T-cell (primary cell): ENCODE data around the gene TLX1. TPM values are rescaled to one million over a fixed set of nuclear protein-coding genes. Genes with fewer than 3 reads are reported as not detected.

Experiments used
- ATAC-seq, 4 experiments: fragments of 200-7000 bp in 3 of 4; fragments of 150-1000 bp in 1 of 4; cut with Tn5 transposase; replicated peaks in 1 of 4; 1 replicate in 3 of 4; 2 replicates in 1 of 4; pipeline ENCODE4 v1.10.0; 2021; ENCODE audit warnings: moderate library complexity in 3 of 4, mild to moderate bottlenecking in 2 of 4, moderate number of reproducible peaks in 1 of 4
- CTCF ChIA-PET, 2 donors: fragments of 300-600 bp; sonication (Branson Sonifier 250); formaldehyde crosslinking; loops; one replicate each; lab custom pipeline; 2022; ENCODE audit warnings: antibody characterized with exemption in 2 of 2; lab: Charles Lee
- POLR2A ChIA-PET, 2 donors: fragments of 300-600 bp; sonication (Branson Sonifier 250); formaldehyde crosslinking; loops; one replicate each; lab custom pipeline; 2022; ENCODE audit warnings: antibody characterized with exemption in 2 of 2; lab: Charles Lee
- DNase-seq, 35 experiments: peaks; one replicate each; pipeline versions ENCODE4 v3.0.0 to v3.0.0-alpha.2; 2013 to 2023
- H3K27ac ChIP-seq: one replicate; pipeline ENCODE4 v1.5.1; 2013; ENCODE audit warnings: low read length
- H3K27me3 ChIP-seq, 2 experiments: replicated peaks in 1 of 2; 1 replicate in 1 of 2; 2 replicates in 1 of 2; pipeline versions ENCODE4 v1.6.1 to v1.7.0; 2013; ENCODE audit warnings: low read length in 1 of 2, mixed read lengths in 1 of 2; ENCODE audit not compliant: control insufficient read depth in 2 of 2, insufficient read depth in 2 of 2; ENCODE audit errors: extremely low read depth in 1 of 2
- H3K36me3 ChIP-seq, 2 donors: 1 replicate in 1 of 2; 2 replicates in 1 of 2; pipeline versions ENCODE4 v1.6.1 to v1.7.0; 2013; ENCODE audit warnings: low read length in 1 of 2; ENCODE audit not compliant: control insufficient read depth in 2 of 2, insufficient read depth in 1 of 2; ENCODE audit errors: extremely low read depth in 1 of 2
- H3K4me1 ChIP-seq, 2 experiments: 1 replicate in 1 of 2; 2 replicates in 1 of 2; pipeline versions ENCODE4 v1.6.1 to v1.7.0; 2013; ENCODE audit warnings: low read length in 2 of 2, mixed read lengths in 1 of 2; ENCODE audit not compliant: insufficient read depth in 2 of 2, control insufficient read depth in 1 of 2; ENCODE audit errors: extremely low read depth in 1 of 2
- H3K4me3 ChIP-seq, 2 donors: 1 replicate in 1 of 2; 2 replicates in 1 of 2; pipeline versions ENCODE4 v1.5.1 to v1.7.0; 2013; ENCODE audit warnings: mild to moderate bottlenecking in 2 of 2, low read length in 1 of 2, moderate library complexity in 1 of 2; ENCODE audit not compliant: control insufficient read depth in 1 of 2; ENCODE audit errors: extremely low read depth in 1 of 2
- H3K9me3 ChIP-seq: 2 replicates; pipeline ENCODE4 v1.7.0; 2013
- H3K27ac Mint-ChIP-seq, 2 donors: one replicate each; pipeline ENCODE4 v1.8.0; 2020 to 2021; ENCODE audit warnings: mild to moderate bottlenecking in 2 of 2, mixed read lengths in 2 of 2
- H3K27me3 Mint-ChIP-seq, 2 donors: one replicate each; pipeline ENCODE4 v1.8.0; 2021 to 2022; ENCODE audit warnings: mixed read lengths in 2 of 2
- H3K36me3 Mint-ChIP-seq: one replicate; pipeline ENCODE4 v1.8.0; 2021; ENCODE audit warnings: mixed read lengths
- H3K4me1 Mint-ChIP-seq, 3 donors: one replicate each; pipeline ENCODE4 v1.8.0; 2020 to 2022; ENCODE audit warnings: mixed read lengths in 3 of 3, mild to moderate bottlenecking in 1 of 3
- H3K4me3 Mint-ChIP-seq, 3 donors: one replicate each; pipeline ENCODE4 v1.8.0; 2020 to 2022; ENCODE audit warnings: mild to moderate bottlenecking in 3 of 3, mixed read lengths in 3 of 3, moderate library complexity in 3 of 3
- H3K9me3 Mint-ChIP-seq, 3 donors: one replicate each; pipeline ENCODE4 v1.8.0; 2020 to 2022; ENCODE audit warnings: mixed read lengths in 3 of 3
- WGBS: methylation state at CpG from one replicate; pipeline ENCODE4 v1.1.5; 2013; ENCODE audit warnings: missing lambda C conversion rate; ENCODE audit not compliant: insufficient coverage; 5-methylcytosine and 5-hydroxymethylcytosine counted together
- total RNA-seq, 35 experiments: library from RNA in 6 of 35; stranded (reverse) in 6 of 35; fragments of 120-200 nt in 1 of 35; gene quantifications; one replicate each; pipeline versions ENCODE4 v1.2.1 to v1.2.4 and lab custom pipeline; 2013 to 2026

Gene TLX1
- total RNA-seq, 5 donors from 2014 or later (not counting 1 experiment from before 2014, with no cell fraction given): not detected

DNA sequence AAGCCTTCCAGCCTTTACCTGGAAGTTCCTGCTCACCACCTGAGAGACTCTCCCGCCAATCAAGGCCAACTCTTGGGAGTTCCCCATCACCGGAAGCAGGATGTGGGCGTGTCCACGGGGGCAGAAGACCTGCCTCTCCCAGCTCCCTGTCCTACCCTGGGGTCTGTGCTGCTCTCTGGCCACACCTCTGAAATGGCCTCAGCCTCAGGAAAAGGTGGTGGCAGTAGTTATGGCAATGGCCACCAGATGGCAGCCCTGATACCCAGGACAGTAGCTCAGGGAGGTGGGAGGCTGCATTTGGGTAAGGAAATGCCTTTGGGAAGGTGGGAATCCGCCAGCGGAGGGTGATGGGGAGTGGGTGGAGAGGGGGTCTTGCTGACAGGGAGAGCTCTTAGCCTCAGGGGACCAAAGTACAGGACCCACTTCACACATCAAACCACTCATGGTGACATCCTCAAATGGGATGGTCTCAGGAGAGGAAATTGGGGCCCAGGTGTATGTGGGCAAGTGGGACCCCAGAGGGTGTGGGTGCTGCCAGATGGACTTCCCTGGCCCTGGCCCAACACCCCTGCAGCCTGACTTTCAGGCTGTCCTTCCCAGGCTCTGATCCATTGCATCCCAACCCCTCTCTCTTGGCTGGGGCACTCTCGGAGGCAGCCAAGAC is 35.4 kb upstream of the TLX1 start:
- H3K36me3 ChIP-seq: no peaks in the 10 kb centered on the region
- POLR2A ChIA-PET: interaction anchor here in 1 of 2 donors (0.6 kb wide), 1 partner anchor 241 kb away, joined by 5 read pairs; no protein-coding TSS in a partner anchor
- CTCF ChIA-PET: interaction anchor here (0.5 to 6.0 kb wide), 8 partner anchors 7 to 1679 kb away, joined by 3 to 93 read pairs (median 6); no protein-coding TSS in a partner anchor
- peaks cover 0 to 3% (median 0%) of the 10 kb centered on the region in 3 donors for H3K4me1 Mint-ChIP-seq
- peaks cover 2 to 86% of the 10 kb centered on the region in 2 experiments for H3K27me3 ChIP-seq
- no peaks in the 10 kb centered on the region for H3K9me3 ChIP-seq
- DNase-seq (peak; percentile 21 to 81 (median 60)), ATAC-seq (peak; percentile 80 to 98 (median 81))
- H3K4me1 ChIP-seq: peaks cover 0 to 6% of the 10 kb centered on the region in 2 experiments
- H3K27ac Mint-ChIP-seq: no peak overlapping the region
- H3K4me3 Mint-ChIP-seq: no peak overlapping the region
- no peaks in the 10 kb centered on the region for H3K9me3 Mint-ChIP-seq
- H3K4me3 ChIP-seq: no peak overlapping the region
- WGBS: 86% methylated on average over 1 of the region's 7 CpGs
- no peaks in the 10 kb centered on the region for H3K36me3 Mint-ChIP-seq
- no peak overlapping the region for H3K27ac ChIP-seq
- H3K27me3 Mint-ChIP-seq: peaks cover 54 to 72% of the 10 kb centered on the region in 2 donors

DNA sequence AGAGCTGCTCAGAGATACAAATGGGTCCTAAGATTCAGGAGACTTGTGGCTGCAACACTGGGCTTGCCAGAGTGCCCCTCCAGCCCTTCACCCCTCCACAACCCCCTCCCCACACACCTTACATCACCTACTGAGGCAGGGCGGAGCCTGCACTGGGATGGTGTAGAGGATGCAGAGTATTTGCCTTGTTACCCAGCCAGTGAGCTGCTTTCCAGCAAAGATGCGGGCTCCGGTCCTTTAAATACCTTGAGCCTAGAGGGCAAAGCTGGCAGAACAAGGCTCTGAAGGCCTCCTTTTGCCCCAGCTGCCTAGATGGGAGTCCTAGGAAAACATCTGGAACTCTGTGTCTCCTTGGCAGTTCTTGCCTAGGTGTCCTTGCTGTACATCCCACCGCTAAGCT is 34.7 kb upstream of the TLX1 start:
- H3K4me1 Mint-ChIP-seq: peaks cover 0 to 3% (median 0%) of the 10 kb centered on the region in 3 donors
- 84% methylated on average over 3 of the region's 4 CpGs for WGBS
- H3K27me3 ChIP-seq: peaks cover 2 to 81% of the 10 kb centered on the region in 2 experiments
- H3K36me3 Mint-ChIP-seq: no peaks in the 10 kb centered on the region
- POLR2A ChIA-PET: interaction anchor here in 1 of 2 donors (0.6 kb wide), 2 partner anchors 58 to 240 kb away, joined by 4 to 5 read pairs; no protein-coding TSS in a partner anchor
- no peaks in the 10 kb centered on the region for H3K36me3 ChIP-seq
- H3K9me3 Mint-ChIP-seq: no peaks in the 10 kb centered on the region
- no peak for ATAC-seq
- peaks cover 51 to 68% of the 10 kb centered on the region in 2 donors for H3K27me3 Mint-ChIP-seq
- H3K4me3 Mint-ChIP-seq: no peak overlapping the region
- H3K4me3 ChIP-seq: no peak overlapping the region
- DNase-seq: no peak
- peaks cover 0 to 6% of the 10 kb centered on the region in 2 experiments for H3K4me1 ChIP-seq
- no peak overlapping the region for H3K27ac Mint-ChIP-seq
- no peak overlapping the region for H3K27ac ChIP-seq
- H3K9me3 ChIP-seq: no peaks in the 10 kb centered on the region
- CTCF ChIA-PET: interaction anchor here (0.6 to 6.0 kb wide), 6 partner anchors 8 to 211 kb away, joined by 3 to 93 read pairs (median 6); no protein-coding TSS in a partner anchor

DNA sequence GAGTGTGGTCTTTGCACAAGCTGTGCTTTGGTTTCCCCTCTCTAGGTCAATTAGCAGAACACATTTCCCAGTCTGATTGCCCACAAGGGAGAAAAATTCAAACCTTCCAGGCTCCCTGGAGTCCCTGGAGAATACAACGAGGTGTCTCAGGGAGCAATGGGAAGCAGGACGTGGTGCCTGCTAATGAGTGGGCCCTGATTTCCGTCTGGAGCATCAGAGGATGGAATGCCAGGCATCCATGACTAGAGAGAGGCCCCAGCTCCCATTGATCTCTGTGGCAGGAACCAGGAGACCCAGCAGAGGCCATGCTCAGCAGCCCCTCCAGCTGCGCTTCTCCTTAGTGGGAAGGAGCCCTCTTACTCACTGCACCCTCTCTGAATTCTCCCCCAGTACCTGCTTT is 33.2 kb upstream of the TLX1 start:
- Histone ChIP-seq H3K9me3 (no peaks in the 10 kb centered on the region), H3K36me3 (no peaks in the 10 kb centered on the region), H3K4me1 (peaks cover 0 to 6% of the 10 kb centered on the region in 2 experiments), H3K4me3 (no peak overlapping the region), H3K27ac (no peak overlapping the region), H3K27me3 (peaks cover 0 to 84% of the 10 kb centered on the region in 2 experiments)
- DNase-seq: no peak
- peaks cover 55 to 66% of the 10 kb centered on the region in 2 donors for H3K27me3 Mint-ChIP-seq
- ChIA-PET CTCF (interaction anchor here (1.2 to 6.0 kb wide), 2 partner anchors 44 kb away, joined by 4 to 93 read pairs; no protein-coding TSS in a partner anchor), POLR2A (no interaction called here)
- H3K9me3 Mint-ChIP-seq: no peaks in the 10 kb centered on the region
- ATAC-seq: no peak
- no peak overlapping the region for H3K4me3 Mint-ChIP-seq
- no peak overlapping the region for H3K27ac Mint-ChIP-seq
- peaks cover 0 to 3% (median 0%) of the 10 kb centered on the region in 3 donors for H3K4me1 Mint-ChIP-seq
- 32% methylated on average over 3 of the region's 4 CpGs for WGBS
- no peaks in the 10 kb centered on the region for H3K36me3 Mint-ChIP-seq

DNA sequence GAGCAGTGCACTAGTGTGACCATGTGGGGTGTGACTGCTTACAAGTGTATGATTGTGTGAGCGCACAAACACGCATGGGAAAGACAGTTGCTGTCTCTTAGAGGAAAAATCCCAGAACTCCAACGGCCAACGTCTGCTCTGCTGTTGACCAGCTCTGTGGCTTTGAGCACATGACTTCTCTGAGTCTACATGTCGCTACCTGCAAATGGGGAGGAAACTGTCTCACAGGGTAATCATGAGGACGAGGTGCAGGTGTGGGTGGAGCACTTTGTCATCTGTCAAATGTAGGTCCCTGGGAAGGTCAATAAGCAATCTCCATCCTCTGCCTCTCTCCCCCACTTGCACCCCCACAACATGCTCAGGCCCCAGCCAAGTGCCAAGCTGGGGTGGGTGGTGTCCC is 31.2 kb upstream of the TLX1 start:
- Histone ChIP-seq H3K9me3 (no peaks in the 10 kb centered on the region), H3K27ac (no peak overlapping the region), H3K4me3 (no peak overlapping the region), H3K4me1 (peaks cover 0 to 6% of the 10 kb centered on the region in 2 experiments), H3K36me3 (no peaks in the 10 kb centered on the region), H3K27me3 (peaks cover 0 to 71% of the 10 kb centered on the region in 2 experiments)
- DNase-seq: no peak
- no peak for ATAC-seq
- ChIA-PET CTCF (interaction anchor here in 1 of 2 donors (1.1 kb wide), 1 partner anchor 42 kb away, joined by 4 read pairs; no protein-coding TSS in a partner anchor), POLR2A (no interaction called here)
- peaks cover 0 to 3% (median 0%) of the 10 kb centered on the region in 3 donors for H3K4me1 Mint-ChIP-seq
- WGBS: 68% methylated on average over 4 of the region's 6 CpGs
- peaks cover 54 to 65% of the 10 kb centered on the region in 2 donors for H3K27me3 Mint-ChIP-seq
- H3K9me3 Mint-ChIP-seq: no peaks in the 10 kb centered on the region
- H3K4me3 Mint-ChIP-seq: no peak overlapping the region
- H3K36me3 Mint-ChIP-seq: no peaks in the 10 kb centered on the region
- H3K27ac Mint-ChIP-seq: peak overlapping the region in 1 of 2 donors; percentile 1

DNA sequence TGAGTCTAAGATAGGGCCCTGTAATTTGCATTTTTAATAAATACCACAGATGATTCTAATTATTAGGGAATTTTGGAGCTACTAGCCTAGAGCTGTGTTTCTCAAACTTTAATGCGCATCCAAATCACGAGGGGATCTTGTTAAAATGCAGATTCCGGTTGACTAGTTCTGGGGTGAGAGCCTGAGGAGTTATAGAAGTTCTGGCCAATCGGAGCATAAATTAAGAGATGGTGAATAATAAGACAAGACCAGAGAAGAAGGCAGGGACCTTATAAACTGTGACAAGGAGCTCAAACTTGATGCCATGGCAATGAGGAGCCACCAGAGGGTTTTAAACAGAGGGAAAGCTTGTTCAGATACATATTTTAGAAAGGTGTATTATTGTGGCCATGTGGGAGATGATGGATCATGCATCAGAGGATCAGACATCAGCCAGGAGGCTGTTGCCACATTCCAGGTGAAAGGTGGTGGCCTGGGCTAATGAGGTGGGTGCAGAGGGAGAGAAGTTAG is 29.7 kb upstream of the TLX1 start:
- no peak overlapping the region for H3K27ac Mint-ChIP-seq
- H3K9me3 Mint-ChIP-seq: no peaks in the 10 kb centered on the region
- WGBS: 79% methylated on average over 4 of the region's 4 CpGs
- H3K9me3 ChIP-seq: no peaks in the 10 kb centered on the region
- H3K36me3 Mint-ChIP-seq: no peaks in the 10 kb centered on the region
- no peak overlapping the region for H3K4me3 Mint-ChIP-seq
- DNase-seq (no peak), ATAC-seq (no peak)
- no peak overlapping the region for H3K4me3 ChIP-seq
- no peaks in the 10 kb centered on the region for H3K4me1 Mint-ChIP-seq
- CTCF ChIA-PET: interaction anchor here (0.9 to 1.6 kb wide), 5 partner anchors 40 to 58 kb away, joined by 3 to 20 read pairs (median 3); no protein-coding TSS in a partner anchor
- POLR2A ChIA-PET: interaction anchor here in 1 of 2 donors (0.8 kb wide), 1 partner anchor 40 kb away, joined by 4 read pairs; no protein-coding TSS in a partner anchor
- no peaks in the 10 kb centered on the region for H3K4me1 ChIP-seq
- H3K27ac ChIP-seq: no peak overlapping the region
- H3K27me3 Mint-ChIP-seq: peaks cover 46 to 67% of the 10 kb centered on the region in 2 donors
- H3K36me3 ChIP-seq: no peaks in the 10 kb centered on the region
- peaks cover 0 to 69% of the 10 kb centered on the region in 2 experiments for H3K27me3 ChIP-seq

DNA sequence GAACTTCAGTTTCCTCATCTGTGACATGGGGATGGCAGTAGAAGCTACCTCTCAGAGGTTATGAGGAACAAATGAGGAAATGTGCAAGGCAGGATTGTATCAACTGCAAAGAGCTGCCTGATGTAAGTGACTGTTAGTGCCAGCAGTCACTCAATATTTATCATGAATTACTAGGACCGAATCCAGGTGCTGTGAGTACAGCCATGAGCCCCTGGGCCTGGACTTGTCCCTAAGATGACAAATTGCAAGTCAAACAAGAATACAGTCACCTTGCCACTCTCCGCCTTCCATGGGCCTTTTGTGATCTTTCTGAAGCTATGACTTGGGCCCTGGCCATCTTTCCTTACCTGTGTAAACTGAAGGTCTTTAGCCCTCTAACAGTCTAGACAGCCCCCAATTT is 27.7 kb upstream of the TLX1 start:
- no peaks in the 10 kb centered on the region for H3K36me3 ChIP-seq
- CTCF ChIA-PET: interaction anchor here in 1 of 2 donors (1.0 kb wide), 1 partner anchor 38 kb away, joined by 4 read pairs; no protein-coding TSS in a partner anchor
- WGBS: 83% methylated on average over 1 of the region's 2 CpGs
- H3K27ac Mint-ChIP-seq: no peak overlapping the region
- POLR2A ChIA-PET: no interaction called here
- H3K4me3 Mint-ChIP-seq: no peak overlapping the region
- no peaks in the 10 kb centered on the region for H3K4me1 ChIP-seq
- ATAC-seq (no peak), DNase-seq (no peak)
- H3K9me3 ChIP-seq: no peaks in the 10 kb centered on the region
- no peaks in the 10 kb centered on the region for H3K9me3 Mint-ChIP-seq
- H3K27me3 ChIP-seq: peaks cover 0 to 66% of the 10 kb centered on the region in 2 experiments
- H3K36me3 Mint-ChIP-seq: no peaks in the 10 kb centered on the region
- H3K4me1 Mint-ChIP-seq: no peaks in the 10 kb centered on the region
- peaks cover 41 to 69% of the 10 kb centered on the region in 2 donors for H3K27me3 Mint-ChIP-seq
- H3K27ac ChIP-seq: no peak overlapping the region
- no peak overlapping the region for H3K4me3 ChIP-seq
